C4-2B (cell line): Measurements from ENCODE around the gene MYZAP.

Source experiments
- ZFX ChIP-seq: fragments of 450-650 bp; IDR thresholded peaks from 2 replicates; pipeline ENCODE4 v1.6.1; 2017
- TF ChIP-seq, protein P1 (sequence below): fragments of 450-650 bp; conservative IDR thresholded peaks from 2 replicates; pipeline ENCODE4 v1.5.1; 2017; ENCODE audit warnings: mild to moderate bottlenecking

GRCh38 chr15:57634290-57634689 is 42.6 kb downstream of the MYZAP start:
- TF ChIP-seq, protein P1, sequence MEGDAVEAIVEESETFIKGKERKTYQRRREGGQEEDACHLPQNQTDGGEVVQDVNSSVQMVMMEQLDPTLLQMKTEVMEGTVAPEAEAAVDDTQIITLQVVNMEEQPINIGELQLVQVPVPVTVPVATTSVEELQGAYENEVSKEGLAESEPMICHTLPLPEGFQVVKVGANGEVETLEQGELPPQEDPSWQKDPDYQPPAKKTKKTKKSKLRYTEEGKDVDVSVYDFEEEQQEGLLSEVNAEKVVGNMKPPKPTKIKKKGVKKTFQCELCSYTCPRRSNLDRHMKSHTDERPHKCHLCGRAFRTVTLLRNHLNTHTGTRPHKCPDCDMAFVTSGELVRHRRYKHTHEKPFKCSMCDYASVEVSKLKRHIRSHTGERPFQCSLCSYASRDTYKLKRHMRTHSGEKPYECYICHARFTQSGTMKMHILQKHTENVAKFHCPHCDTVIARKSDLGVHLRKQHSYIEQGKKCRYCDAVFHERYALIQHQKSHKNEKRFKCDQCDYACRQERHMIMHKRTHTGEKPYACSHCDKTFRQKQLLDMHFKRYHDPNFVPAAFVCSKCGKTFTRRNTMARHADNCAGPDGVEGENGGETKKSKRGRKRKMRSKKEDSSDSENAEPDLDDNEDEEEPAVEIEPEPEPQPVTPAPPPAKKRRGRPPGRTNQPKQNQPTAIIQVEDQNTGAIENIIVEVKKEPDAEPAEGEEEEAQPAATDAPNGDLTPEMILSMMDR, result no peak
- TF ChIP-seq ZFX, result no peak
